Motor neuron (in vitro differentiated cells): ENCODE data around the gene PRKCE. TPM values are rescaled to one million over a fixed set of nuclear protein-coding genes. Genes with fewer than 3 reads are reported as not detected.
A peak's percentile ranks its signal among the peaks of the same experiment; 100 is the strongest.

Experiments used
- ATAC-seq, 8 experiments: fragments of 200-7000 bp; cut with Tn5 transposase; replicated peaks in 6 of 8; 2 replicates each; pipeline ENCODE4 v1.8.0; 2021; ENCODE audit warnings: mild to moderate bottlenecking in 8 of 8, moderate library complexity in 8 of 8
- H3K27ac ChIP-seq, 2 donors: fragments of 250-450 bp; sonication (Bioruptor Pico); 2 replicates each; pipeline ENCODE4 v1.9.0; 2021; ENCODE audit warnings: antibody characterized with exemption in 2 of 2, mild to moderate bottlenecking in 2 of 2, moderate library complexity in 1 of 2
- H3K4me1 ChIP-seq, 2 donors: fragments of 250-450 bp; sonication (Bioruptor Pico); replicated peaks in 1 of 2; 2 replicates each; pipeline ENCODE4 v1.6.1; 2021; ENCODE audit warnings: antibody characterized with exemption in 2 of 2, mild to moderate bottlenecking in 2 of 2, moderate library complexity in 1 of 2
- H3K4me3 ChIP-seq, 5 donors: fragments of 250-450 bp; sonication (Bioruptor Pico); 2 replicates each; pipeline ENCODE4 v1.9.0; 2021; ENCODE audit warnings: antibody characterized with exemption in 5 of 5, mild to moderate bottlenecking in 5 of 5, moderate library complexity in 4 of 5
- WGBS, 10 experiments: fragments of 450-650 bp; shearing (Covaris generic); methylation state at CpG; one replicate each; pipeline ENCODE4 v1.0.0; 2022; 5-methylcytosine and 5-hydroxymethylcytosine counted together
- in situ Hi-C, 9 experiments: fragments of 400-800 bp; cut with MboI; loops; one replicate each; pipeline ENCODE4 v1.15.0; 2021; ENCODE audit warnings: low sequenced_read_pairs in 9 of 9, low pct_unique_long_range_greater_than_20kb in 2 of 9; ENCODE audit not compliant: unreplicated experiment in 9 of 9
- total RNA-seq, 8 experiments: library from RNA; unstranded; fragments of 300-600 nt; gene quantifications; 2 replicates each; pipeline versions ENCODE4 v1.2.3 to v1.2.4, GENCODE V29; 2022

The PRKCE gene
- total RNA-seq, 8 experiments from 2014 or later: 7.3 to 23.0 (median 14.7) TPM

GRCh38 chr2:45676088-45676487 lies 24.6 kb downstream of the PRKCE start:
- WGBS, 10 experiments: 57 to 100% (median 100%) methylated on average over 1 to 5 of the region's 5 CpGs
- no peak for ATAC-seq
- in situ Hi-C loops: no loop called here
- peaks cover 11 to 19% of the 10 kb centered on the region in 2 donors for H3K4me1 ChIP-seq
- no peak overlapping the region for H3K27ac ChIP-seq
- no peak overlapping the region for H3K4me3 ChIP-seq

GRCh38 chr2:45678791-45679348 lies 27.4 kb downstream of the PRKCE start:
- ATAC-seq: no peak

GRCh38 chr2:45680351-45680967 lies 29.0 kb downstream of the PRKCE start:
- ATAC-seq: no peak
- Histone ChIP-seq H3K4me1 (peaks cover 4 to 5% of the 10 kb centered on the region in 2 donors), H3K4me3 (no peak overlapping the region), H3K27ac (no peak overlapping the region)
- in situ Hi-C loops: no loop called here
- WGBS, 10 experiments: 69 to 100% (median 89%) methylated on average over 2 to 6 of the region's 6 CpGs; no CpG with 5 or more reads in 3 of the 10 experiments

More at GRCh38 chr2:45678791-45679348, 27.4 kb downstream of the PRKCE start:
- no peak overlapping the region for H3K4me3 ChIP-seq
- in situ Hi-C loops: no loop called here
- no peak overlapping the region for H3K27ac ChIP-seq
- WGBS, 10 experiments: 29 to 100% (median 78%) methylated on average over 1 to 4 of the region's 4 CpGs; no CpG with 5 or more reads in 1 of the 10 experiments
- peaks cover 11 to 19% of the 10 kb centered on the region in 2 donors for H3K4me1 ChIP-seq

- 0 to 100% (median 100%) methylated on average over 1 to 3 of the region's 3 CpGs; no CpG with 5 or more reads in 1 of the 10 experiments for WGBS, 10 experiments
- Histone ChIP-seq H3K27ac (no peak overlapping the region), H3K4me1 (no peaks in the 10 kb centered on the region), H3K4me3 (no peak overlapping the region)
- in situ Hi-C loops: no loop called here
- peak; percentile 16 to 98 (median 84) for ATAC-seq
Observed at GRCh38 chr2:45681675-45682074, 30.2 kb downstream of the PRKCE start.

GRCh38 chr2:45683292-45683691 lies 31.8 kb downstream of the PRKCE start:
- in situ Hi-C loops: no loop called here
- peaks cover 0 to 4% of the 10 kb centered on the region in 2 donors for H3K4me1 ChIP-seq
- no peak for ATAC-seq
- 60 to 100% (median 83%) methylated on average over 1 to 2 of the region's 3 CpGs; no CpG with 5 or more reads in 1 of the 10 experiments for WGBS, 10 experiments
- H3K4me3 ChIP-seq: no peak overlapping the region
- no peak overlapping the region for H3K27ac ChIP-seq

- no peak for ATAC-seq
- WGBS, 10 experiments: 78 to 100% (median 95%) methylated on average over 1 to 6 of the region's 6 CpGs; no CpG with 5 or more reads in 1 of the 10 experiments
- in situ Hi-C loops: no loop called here
- Histone ChIP-seq H3K4me1 (peaks cover 8 to 14% of the 10 kb centered on the region in 2 donors), H3K4me3 (no peak overlapping the region), H3K27ac (no peak overlapping the region)
Observed at GRCh38 chr2:45684756-45685155, 33.3 kb downstream of the PRKCE start.

GRCh38 chr2:45685260-45685659 lies 33.8 kb downstream of the PRKCE start:
- Histone ChIP-seq H3K4me3 (no peak overlapping the region), H3K4me1 (peaks cover 13 to 19% of the 10 kb centered on the region in 2 donors), H3K27ac (no peak overlapping the region)
- peak in 3 of 8 experiments; percentile 55 to 78 (median 61) for ATAC-seq
- 35 to 100% (median 70%) methylated on average over 1 to 3 of the region's 3 CpGs; no CpG with 5 or more reads in 2 of the 10 experiments for WGBS, 10 experiments
- in situ Hi-C loops: no loop called here

- no peak overlapping the region for H3K27ac ChIP-seq
- ATAC-seq: no peak
- H3K4me1 ChIP-seq: peaks cover 28 to 36% of the 10 kb centered on the region in 2 donors
- no peak overlapping the region for H3K4me3 ChIP-seq
- WGBS, 10 experiments: 88 to 100% (median 100%) methylated on average over 1 of the region's 1 CpG; no CpG with 5 or more reads in 5 of the 10 experiments
- in situ Hi-C loops: no loop called here
Observed at GRCh38 chr2:45687964-45688363, 36.5 kb downstream of the PRKCE start.

GRCh38 chr2:45688479-45689298 lies 37.2 kb downstream of the PRKCE start:
- WGBS, 10 experiments: 68 to 100% (median 80%) methylated on average over 1 to 4 of the region's 4 CpGs
- ATAC-seq: no peak

GRCh38 chr2:45690231-45690630 lies 38.8 kb downstream of the PRKCE start:
- peak in 5 of 8 experiments; percentile 31 to 64 (median 59) for ATAC-seq
- WGBS, 10 experiments: 0 to 79% (median 44%) methylated on average over 1 to 2 of the region's 2 CpGs; no CpG with 5 or more reads in 2 of the 10 experiments
- Histone ChIP-seq H3K27ac (no peak overlapping the region), H3K4me1 (peaks cover 28 to 36% of the 10 kb centered on the region in 2 donors), H3K4me3 (no peak overlapping the region)
- in situ Hi-C loops: no loop called here

More at GRCh38 chr2:45688479-45689298, 37.2 kb downstream of the PRKCE start:
- no peak overlapping the region for H3K4me3 ChIP-seq
- in situ Hi-C loops: no loop called here
- no peak overlapping the region for H3K27ac ChIP-seq
- H3K4me1 ChIP-seq: peaks cover 28 to 36% of the 10 kb centered on the region in 2 donors

- peak; percentile 41 to 98 (median 96) for ATAC-seq
- WGBS, 10 experiments: 48 to 83% (median 77%) methylated on average over 1 to 12 of the region's 12 CpGs
- in situ Hi-C loops: no loop called here
- Histone ChIP-seq H3K27ac (peak overlapping the region in 1 of 2 donors; percentile 15), H3K4me3 (no peak overlapping the region), H3K4me1 (peaks cover 28 to 36% of the 10 kb centered on the region in 2 donors)
Observed at GRCh38 chr2:45691171-45691999, 39.9 kb downstream of the PRKCE start.

- ATAC-seq: no peak
- Histone ChIP-seq H3K27ac (no peak overlapping the region), H3K4me1 (peaks cover 28 to 36% of the 10 kb centered on the region in 2 donors), H3K4me3 (no peak overlapping the region)
- in situ Hi-C loops: no loop called here
- WGBS, 10 experiments: 80 to 100% (median 87%) methylated on average over 1 to 2 of the region's 4 CpGs; no CpG with 5 or more reads in 6 of the 10 experiments
Observed at GRCh38 chr2:45692566-45692965, 41.1 kb downstream of the PRKCE start.
